ENCODE results near the gene MYO5A. TPM values are rescaled to one million over a fixed set of nuclear protein-coding genes. Genes with fewer than 3 reads are reported as not detected.

The MYO5A gene
- total RNA-seq, 1 experiment from 2014 or later, result 29.2 TPM

- peak; percentile 29 for ATAC-seq
- Mint-ChIP-seq H3K27me3 (ENCODE audit: low read depth) (no peaks in the 10 kb centered on the region), H3K27ac (no peak overlapping the region), H3K36me3 (peaks cover 12% of the 10 kb centered on the region), H3K4me3 (peak overlapping the region; percentile 72), H3K9me3 (peaks cover under 1% of the 10 kb centered on the region), H3K4me1 (peaks cover 25% of the 10 kb centered on the region)
- ChIA-PET POLR2A (interaction anchor here (0.5 to 1.4 kb wide), 5 partner anchors 33 to 155 kb away, joined by 3 to 6 read pairs (median 3); no protein-coding TSS in a partner anchor), CTCF (interaction anchor here (0.6 to 2.1 kb wide), 7 partner anchors 33 to 385 kb away, joined by 3 to 8 read pairs (median 4); no protein-coding TSS in a partner anchor)
- TF ChIP-seq MAX (CRISPR knock-in tag; IDR thresholded peaks at IDR 0.05) (0 out of 2 replicates have a peak, but pooled peaks have one; percentile 7), SP1 (CRISPR knock-in tag; conservative IDR thresholded peaks at IDR 0.05) (no peak), ZNF263 (CRISPR knock-in tag; IDR thresholded peaks at IDR 0.05; ENCODE audit: low read depth) (no peak), ARID4B (CRISPR knock-in tag; IDR thresholded peaks at IDR 0.05; ENCODE audit: borderline replicate concordance) (no peak), E2F5 (CRISPR knock-in tag; IDR thresholded peaks at IDR 0.05) (no peak), ZNF425 (CRISPR knock-in tag; conservative IDR thresholded peaks at IDR 0.05) (no peak), PRRX2 (CRISPR knock-in tag; IDR thresholded peaks at IDR 0.05) (no peak), ZBTB43 (CRISPR knock-in tag; IDR thresholded peaks at IDR 0.05) (0 out of 2 replicates have a peak, but pooled peaks have one; percentile 8), ERG (CRISPR knock-in tag; IDR thresholded peaks at IDR 0.05) (no peak)
- DNase-seq (ENCODE audit: low spot score), result no peak
These were observed 233.7 kb downstream of the MYO5A start for GRCh38 chr15:52294881-52295420.

GRCh38 chr15:52292780-52293392, 235.8 kb downstream of the MYO5A start:
- Mint-ChIP-seq H3K27me3 (ENCODE audit: low read depth) (no peaks in the 10 kb centered on the region), H3K9me3 (no peaks in the 10 kb centered on the region), H3K4me3 (no peak overlapping the region), H3K36me3 (peaks cover 16% of the 10 kb centered on the region), H3K4me1 (peaks cover 46% of the 10 kb centered on the region), H3K27ac (peak overlapping the region; percentile 75; the same call in 1 of the 2 replicates)
- ATAC-seq (no peak), DNase-seq (ENCODE audit: low spot score) (no peak)
- CTCF ChIA-PET, result interaction anchor here (1.3 kb wide), 1 partner anchor 36 kb away, joined by 4 read pairs; no protein-coding TSS in a partner anchor
- POLR2A ChIA-PET, result no interaction called here
- TF ChIP-seq ZNF138 (CRISPR knock-in tag; conservative IDR thresholded peaks at IDR 0.05) (no peak), NFYB (CRISPR knock-in tag; conservative IDR thresholded peaks at IDR 0.05; ENCODE audit: low read depth) (no peak), ZMAT4 (CRISPR knock-in tag; IDR thresholded peaks at IDR 0.05) (no peak), NR2C2 (CRISPR knock-in tag; IDR thresholded peaks at IDR 0.05) (no peak), ZNF281 (CRISPR knock-in tag; IDR thresholded peaks at IDR 0.05) (no peak), ATF1 (CRISPR knock-in tag; IDR thresholded peaks at IDR 0.05) (no peak), SMAD4 (CRISPR knock-in tag; IDR thresholded peaks at IDR 0.05) (no peak), RORB (CRISPR knock-in tag; IDR thresholded peaks at IDR 0.05) (no peak), GTF2I (CRISPR knock-in tag; conservative IDR thresholded peaks at IDR 0.05) (no peak), ZNF232 (CRISPR knock-in tag; IDR thresholded peaks at IDR 0.05) (no peak), ATF3 (CRISPR knock-in tag; conservative IDR thresholded peaks at IDR 0.05) (no peak)
